OCI-LY3 (cell line): ENCODE measurements around the gene IL11.

Experiments used
- CTCF ChIP-seq: fragments of 200-600, 300-600 bp; sonication (generic); IDR thresholded peaks from 2 replicates; pipeline ENCODE4 v1.5.1; 2014; ENCODE audit warnings: antibody characterized with exemption, low read length, low read depth
- EZH2phosphoT487 ChIP-seq: fragments of 200-600 bp; shearing (Covaris generic); IDR thresholded peaks from 2 replicates; pipeline ENCODE4 v1.6.1; 2018; ENCODE audit warnings: antibody characterized with exemption, mixed run types, low read depth

DNA sequence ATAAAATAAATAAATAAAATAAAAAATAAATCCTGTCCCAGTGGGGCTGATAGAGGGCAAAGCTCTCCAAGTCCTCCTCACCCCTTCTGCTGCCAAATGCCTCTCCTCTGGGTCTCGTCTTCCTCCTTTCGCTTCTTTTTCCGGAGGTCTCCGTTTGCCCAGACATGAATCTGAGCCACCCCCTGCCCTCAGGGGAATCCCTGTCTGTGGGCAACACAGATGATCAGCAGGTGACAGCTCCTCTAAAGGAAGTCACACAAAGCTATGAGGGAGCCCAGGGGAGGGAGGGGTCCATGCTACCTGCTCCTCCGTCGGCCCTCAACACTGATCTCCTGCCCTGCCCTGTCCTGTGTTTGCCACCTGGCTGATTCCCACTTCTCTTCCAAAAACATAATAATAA is 45.6 kb downstream of the IL11 start:
- TF ChIP-seq CTCF: no peak
- no peak for TF ChIP-seq EZH2phosphoT487
